Neural progenitor cell (in vitro differentiated cells): ENCODE results near the gene MYLK4.

Source experiments
- CTCF ChIP-seq: fragments of 200-600 bp; sonication (generic); IDR thresholded peaks from 2 replicates; pipeline ENCODE4 v1.5.1; 2017; ENCODE audit warnings: antibody characterized with exemption, mild to moderate bottlenecking
- EZH2 ChIP-seq: fragments of 200-600 bp; sonication (generic); IDR thresholded peaks from 2 replicates; pipeline ENCODE4 v1.6.1; 2017; ENCODE audit warnings: antibody characterized with exemption, mild to moderate bottlenecking, moderate library complexity

- TF ChIP-seq CTCF (no peak), EZH2 (no peak)
Measured at GRCh38 chr6:2614846-2615245, 135.9 kb downstream of the MYLK4 start.
